Measurements from ENCODE around the gene RALGPS1.

DNA sequence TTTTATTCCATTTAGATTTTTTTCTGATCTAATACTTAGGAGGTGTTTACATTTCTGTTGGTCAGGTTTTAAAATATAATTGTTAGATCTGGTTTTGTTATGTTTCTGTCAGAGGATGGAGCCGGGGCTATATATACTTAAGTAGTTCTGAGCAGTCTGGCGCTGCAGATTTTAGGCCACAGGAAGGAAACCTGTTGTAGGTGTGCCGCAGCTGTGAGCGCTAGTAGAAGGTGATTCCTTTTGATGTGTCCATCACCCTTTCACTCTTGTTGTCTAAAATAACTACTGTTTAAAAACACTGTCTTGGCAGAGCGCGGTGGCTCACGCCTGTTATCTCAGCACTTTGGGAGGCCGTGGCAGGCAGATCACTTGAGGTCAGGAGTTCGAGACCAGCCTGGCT, 37.2 kb upstream of the RALGPS1 start:
- TF ChIP-seq, protein P1, sequence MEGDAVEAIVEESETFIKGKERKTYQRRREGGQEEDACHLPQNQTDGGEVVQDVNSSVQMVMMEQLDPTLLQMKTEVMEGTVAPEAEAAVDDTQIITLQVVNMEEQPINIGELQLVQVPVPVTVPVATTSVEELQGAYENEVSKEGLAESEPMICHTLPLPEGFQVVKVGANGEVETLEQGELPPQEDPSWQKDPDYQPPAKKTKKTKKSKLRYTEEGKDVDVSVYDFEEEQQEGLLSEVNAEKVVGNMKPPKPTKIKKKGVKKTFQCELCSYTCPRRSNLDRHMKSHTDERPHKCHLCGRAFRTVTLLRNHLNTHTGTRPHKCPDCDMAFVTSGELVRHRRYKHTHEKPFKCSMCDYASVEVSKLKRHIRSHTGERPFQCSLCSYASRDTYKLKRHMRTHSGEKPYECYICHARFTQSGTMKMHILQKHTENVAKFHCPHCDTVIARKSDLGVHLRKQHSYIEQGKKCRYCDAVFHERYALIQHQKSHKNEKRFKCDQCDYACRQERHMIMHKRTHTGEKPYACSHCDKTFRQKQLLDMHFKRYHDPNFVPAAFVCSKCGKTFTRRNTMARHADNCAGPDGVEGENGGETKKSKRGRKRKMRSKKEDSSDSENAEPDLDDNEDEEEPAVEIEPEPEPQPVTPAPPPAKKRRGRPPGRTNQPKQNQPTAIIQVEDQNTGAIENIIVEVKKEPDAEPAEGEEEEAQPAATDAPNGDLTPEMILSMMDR (IDR thresholded peaks at IDR 0.05), result no peak
- TF ChIP-seq POLR2A (IDR thresholded peaks at IDR 0.05), result no peak
